HCT116 (cell line): ENCODE measurements around the gene FAM167B. TPM values are rescaled to one million over a fixed set of nuclear protein-coding genes. Genes with fewer than 3 reads are reported as not detected.

Experiments
- ATAC-seq: fragments of 200-7000 bp; cut with Tn5 transposase; 2 replicates; pipeline ENCODE4 v1.9.1; 2020; ENCODE audit warnings: mild to moderate bottlenecking, moderate library complexity
- BruUV-seq: library from RNA; stranded (reverse); fragments of 400-500 nt; replicated peaks from 2 replicates; lab custom pipeline; 2021; lab: Mats Ljungman, UMichigan
- CTCF ChIA-PET: fragments of 300-600 bp; sonication (Branson Sonifier 250); formaldehyde crosslinking; loops from one replicate; lab custom pipeline; 2021; ENCODE audit warnings: antibody characterized with exemption; lab: Charles Lee
- POLR2A ChIA-PET: fragments of 300-600, 350-600 bp; sonication (Branson Sonifier 250); formaldehyde crosslinking; loops from one replicate; lab custom pipeline; 2021; ENCODE audit warnings: antibody characterized with exemption; lab: Charles Lee
- RAD21 ChIA-PET, 2 experiments: fragments of 300-600 bp; sonication (Branson Sonifier 250); formaldehyde crosslinking; loops; one replicate each; lab custom pipeline; 2023; ENCODE audit warnings: low total read pairs in 2 of 2; ENCODE audit not compliant: uncharacterized antibody in 2 of 2, unreplicated experiment in 2 of 2, low non-redundant PET in 1 of 2; lab: Charles Lee
- DNase-seq: peaks from one replicate; pipeline ENCODE4 v3.0.0-alpha.2; 2010; ENCODE audit warnings: low read depth, low spot score
- H2AFZ ChIP-seq: fragments of 200-600 bp; shearing (Covaris generic), sonication (generic); 2 replicates; pipeline ENCODE4 v1.6.1; 2017; ENCODE audit warnings: low read depth, mixed run types, mixed read lengths, antibody characterized with exemption, low read length; ENCODE audit not compliant: poor library complexity, severe bottlenecking
- H3K27ac ChIP-seq: 2 replicates; pipeline ENCODE4 v1.5.1; 2012; ENCODE audit warnings: low read depth, low read length
- H3K27me3 ChIP-seq: fragments of 200-600 bp; sonication (generic); 2 replicates; pipeline ENCODE4 v1.6.1; 2016; ENCODE audit warnings: mixed run types, low read length, mixed read lengths; ENCODE audit not compliant: insufficient read depth
- H3K36me3 ChIP-seq, 2 experiments: fragments of 200-500 bp in 1 of 2; fragments of 200-600 bp in 1 of 2; sonication (Bioruptor generic) in 1 of 2; sonication (generic) in 1 of 2; 2 replicates each; pipeline versions ENCODE4 v1.5.1 to v1.6.1; 2014 to 2016; ENCODE audit warnings: low read length in 2 of 2, inconsistent platforms in 1 of 2, mixed read lengths in 1 of 2, mixed run types in 1 of 2; ENCODE audit not compliant: insufficient read depth in 2 of 2, control insufficient read depth in 1 of 2
- H3K4me1 ChIP-seq, 2 experiments: fragments of 200-600 bp in 1 of 2; sonication (generic) in 1 of 2; 2 replicates each; pipeline versions ENCODE4 v1.5.1 to v1.6.1; 2012 to 2017; ENCODE audit warnings: low read length in 2 of 2, inconsistent platforms in 1 of 2, mild to moderate bottlenecking in 1 of 2, mixed read lengths in 1 of 2, mixed run types in 1 of 2, moderate library complexity in 1 of 2; ENCODE audit not compliant: insufficient read depth in 2 of 2, control insufficient read depth in 1 of 2
- H3K4me2 ChIP-seq: fragments of 200-600 bp; sonication (generic); 2 replicates; pipeline ENCODE4 v1.6.1; 2017; ENCODE audit warnings: mixed run types, low read length, mixed read lengths
- H3K4me3 ChIP-seq, 2 experiments: fragments of 200-600 bp in 1 of 2; sonication (generic) in 1 of 2; replicated peaks in 1 of 2; 2 replicates each; pipeline ENCODE4 v1.5.1; 2011 to 2016; ENCODE audit warnings: low read length in 2 of 2, control low read depth in 1 of 2, low read depth in 1 of 2, mild to moderate bottlenecking in 1 of 2, mixed read lengths in 1 of 2, mixed run types in 1 of 2
- H3K79me2 ChIP-seq: fragments of 200-600 bp; sonication (generic); 2 replicates; pipeline ENCODE4 v1.6.1; 2017; ENCODE audit warnings: mild to moderate bottlenecking, mixed run types, low read length, moderate library complexity, mixed read lengths; ENCODE audit not compliant: insufficient read depth
- H3K9ac ChIP-seq: fragments of 200-600 bp; sonication (generic); 2 replicates; pipeline ENCODE4 v1.6.1; 2016; ENCODE audit warnings: low read length, mixed read lengths
- H3K9me2 ChIP-seq: fragments of 200-600 bp; sonication (generic), shearing (Covaris generic); 2 replicates; pipeline ENCODE4 v1.6.1; 2017; ENCODE audit warnings: mixed run types, mild to moderate bottlenecking, moderate library complexity; ENCODE audit not compliant: insufficient read depth
- H3K9me3 ChIP-seq, 2 experiments: fragments of 200-500 bp in 1 of 2; fragments of 200-600 bp in 1 of 2; sonication (Bioruptor generic) in 1 of 2; sonication (generic) in 1 of 2; 2 replicates each; pipeline ENCODE4 v1.6.1; 2014 to 2017; ENCODE audit warnings: low read length in 2 of 2, mixed read lengths in 2 of 2, inconsistent platforms in 1 of 2, low read depth in 1 of 2, mild to moderate bottlenecking in 1 of 2, mixed run types in 1 of 2, moderate library complexity in 1 of 2; ENCODE audit not compliant: control insufficient read depth in 1 of 2, insufficient read depth in 1 of 2
- H4K20me1 ChIP-seq: fragments of 200-600 bp; sonication (generic), shearing (Covaris generic); 2 replicates; pipeline ENCODE4 v1.6.1; 2017; ENCODE audit warnings: mixed run types, mild to moderate bottlenecking, moderate library complexity; ENCODE audit not compliant: insufficient read depth
- EZH2phosphoT487 ChIP-seq: fragments of 200-600 bp; IDR thresholded peaks from 2 replicates; pipeline ENCODE4 v1.6.1; 2018; ENCODE audit warnings: antibody characterized with exemption, borderline replicate concordance
- FOSL1 ChIP-seq: IDR thresholded peaks from 2 replicates; pipeline ENCODE4 v1.6.1; 2012; ENCODE audit warnings: low read depth
- POLR2A ChIP-seq: IDR thresholded peaks from 2 replicates; pipeline ENCODE4 v1.7.0; 2011; ENCODE audit warnings: borderline replicate concordance; ENCODE audit not compliant: insufficient read depth, insufficient read length; ENCODE audit errors: extremely low read depth
- SP1 ChIP-seq: IDR thresholded peaks from 2 replicates; pipeline ENCODE4 v1.6.1; 2012; ENCODE audit warnings: low read depth
- TCF7L2 ChIP-seq: IDR thresholded peaks from 2 replicates; pipeline ENCODE4 v1.7.0; 2011; ENCODE audit warnings: borderline replicate concordance, inconsistent platforms; ENCODE audit not compliant: insufficient read depth, insufficient read length; ENCODE audit errors: extremely low read depth
- intact Hi-C: fragments of 100-400 bp; cut with micrococcal nuclease; formaldehyde crosslinking; loops from 2 replicates; pipeline ENCODE4 v1.10.0; 2022
- total RNA-seq: library from RNA; stranded (reverse); gene quantifications from one replicate; pipeline ENCODE4 v1.2.1, GENCODE V29; 2021; ENCODE audit not compliant: unreplicated experiment
- TF ChIP-seq, protein P1 (sequence below): IDR thresholded peaks from 2 replicates; pipeline ENCODE4 v1.6.1; 2011; ENCODE audit warnings: mild to moderate bottlenecking, low read length, moderate library complexity; ENCODE audit not compliant: insufficient replicate concordance; ENCODE audit errors: extremely low read depth

FAM167B gene
- total RNA-seq, 1 experiment from 2014 or later = 0.42 TPM

DNA sequence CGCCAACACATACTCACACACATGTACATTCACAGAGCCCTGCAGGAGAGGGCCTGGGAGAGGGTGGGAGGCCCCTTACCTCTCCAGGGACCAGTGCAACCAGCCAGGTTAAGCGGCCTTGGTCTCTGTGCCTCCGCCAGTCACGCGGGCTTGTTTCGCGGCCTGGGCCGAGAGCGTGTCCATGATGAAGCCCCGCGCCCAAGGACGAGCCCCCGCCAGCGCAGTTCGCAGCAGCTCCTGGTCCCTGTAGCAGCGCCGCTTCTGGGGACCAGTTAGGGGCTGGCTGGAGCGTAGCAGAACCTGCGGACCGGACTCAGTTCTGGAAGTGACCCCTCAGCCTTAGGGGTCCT lies 7.3 kb upstream of the FAM167B start:
- H3K9ac ChIP-seq = peak overlapping the region; percentile 60
- no peak for ATAC-seq

More for the DNA sequence above, 7.3 kb upstream of the FAM167B start:
- TF ChIP-seq EZH2phosphoT487 (no peak), FOSL1 (no peak), TCF7L2 (no peak), POLR2A (no peak), SP1 (no peak)
- TF ChIP-seq, protein P1, sequence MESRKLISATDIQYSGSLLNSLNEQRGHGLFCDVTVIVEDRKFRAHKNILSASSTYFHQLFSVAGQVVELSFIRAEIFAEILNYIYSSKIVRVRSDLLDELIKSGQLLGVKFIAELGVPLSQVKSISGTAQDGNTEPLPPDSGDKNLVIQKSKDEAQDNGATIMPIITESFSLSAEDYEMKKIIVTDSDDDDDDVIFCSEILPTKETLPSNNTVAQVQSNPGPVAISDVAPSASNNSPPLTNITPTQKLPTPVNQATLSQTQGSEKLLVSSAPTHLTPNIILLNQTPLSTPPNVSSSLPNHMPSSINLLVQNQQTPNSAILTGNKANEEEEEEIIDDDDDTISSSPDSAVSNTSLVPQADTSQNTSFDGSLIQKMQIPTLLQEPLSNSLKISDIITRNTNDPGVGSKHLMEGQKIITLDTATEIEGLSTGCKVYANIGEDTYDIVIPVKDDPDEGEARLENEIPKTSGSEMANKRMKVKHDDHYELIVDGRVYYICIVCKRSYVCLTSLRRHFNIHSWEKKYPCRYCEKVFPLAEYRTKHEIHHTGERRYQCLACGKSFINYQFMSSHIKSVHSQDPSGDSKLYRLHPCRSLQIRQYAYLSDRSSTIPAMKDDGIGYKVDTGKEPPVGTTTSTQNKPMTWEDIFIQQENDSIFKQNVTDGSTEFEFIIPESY = no peak
- Histone ChIP-seq H3K9me2 (no peaks in the 10 kb centered on the region), H3K27me3 (no peaks in the 10 kb centered on the region), H3K9me3 (no peaks in the 10 kb centered on the region), H3K27ac (peak overlapping the region; percentile 87), H3K4me1 (peaks cover 20 to 45% of the 10 kb centered on the region in 2 experiments), H3K4me2 (peak overlapping the region; percentile 94), H4K20me1 (no peaks in the 10 kb centered on the region), H3K4me3 (peak overlapping the region; percentile 62 to 72; a peak in 3 of 4 replicates), H2AFZ (no peak overlapping the region), H3K79me2 (no peaks in the 10 kb centered on the region), H3K36me3 (no peaks in the 10 kb centered on the region)
- no peak for DNase-seq
- ChIA-PET POLR2A (interaction anchor here (0.8 to 2.1 kb wide), 4 partner anchors 15 to 155 kb away, joined by 3 to 8 read pairs (median 4); partner anchors contain the start of genes BSDC1 and HDAC1), RAD21 (no interaction called here), CTCF (interaction anchor here (1.1 kb wide), 1 partner anchor 9 kb away, joined by 3 read pairs; no protein-coding TSS in a partner anchor)
- BruUV-seq = no TSS peak
- intact Hi-C loops = no loop called here
